HG03571 (cell line): ENCODE data around the gene CKAP5.
"Not testable (repeated sequence)": the region's sequence is repeated elsewhere in the genome, so short reads cannot be mapped to it uniquely, and the experiment has no call there.

Source experiments
- ATAC-seq: cut with Tn5 transposase; IDR thresholded peaks from one replicate; pipeline ENCODE4 v1.9.1; 2021; ENCODE audit not compliant: unreplicated experiment

Gene CKAP5

GRCh38 chr11:46727952-46728658 lies 118.0 kb downstream of the CKAP5 start:
- ATAC-seq = no peak

- no peak for ATAC-seq
Measured at GRCh38 chr11:46726206-46726862, 119.7 kb downstream of the CKAP5 start.

DNA sequence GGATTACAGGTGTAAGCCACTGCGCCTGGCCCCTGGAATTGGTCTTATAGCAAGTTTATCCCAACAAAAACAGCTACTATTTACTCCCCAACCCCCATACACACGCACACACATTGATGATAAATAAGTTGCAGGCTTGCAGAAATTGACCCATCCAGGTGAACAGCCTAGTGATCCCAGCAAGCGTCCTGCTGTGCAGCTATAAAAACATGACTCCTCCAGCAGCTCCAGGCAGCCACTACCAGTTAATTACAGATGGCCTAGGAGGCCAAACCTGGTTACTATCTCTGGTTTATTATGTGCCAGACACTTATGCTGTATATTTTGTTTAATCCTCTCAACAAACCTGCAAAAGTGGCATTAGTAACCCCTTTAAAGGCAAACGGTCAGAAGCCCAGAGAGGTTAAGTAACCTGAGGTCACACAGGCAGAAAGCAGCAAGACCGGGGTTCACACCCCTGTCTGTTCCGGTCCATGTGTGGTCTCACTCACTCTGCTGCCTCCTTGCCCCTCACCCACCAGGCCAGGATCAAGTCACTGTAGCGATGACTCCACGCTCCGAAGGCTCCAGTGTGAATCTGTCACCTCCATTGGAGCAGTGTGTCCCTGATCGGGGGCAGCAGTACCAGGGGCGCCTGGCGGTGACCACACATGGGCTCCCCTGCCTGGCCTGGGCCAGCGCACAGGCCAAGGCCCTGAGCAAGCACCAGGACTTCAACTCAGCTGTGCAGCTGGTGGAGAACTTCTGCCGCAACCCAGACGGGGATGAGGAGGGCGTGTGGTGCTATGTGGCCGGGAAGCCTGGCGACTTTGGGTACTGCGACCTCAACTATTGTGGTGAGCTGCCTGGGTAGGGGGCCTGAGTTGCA lies 120.5 kb downstream of the CKAP5 start:
- no peak for ATAC-seq

GRCh38 chr11:46724088-46724487 lies 122.0 kb downstream of the CKAP5 start:
- ATAC-seq = no peak

DNA sequence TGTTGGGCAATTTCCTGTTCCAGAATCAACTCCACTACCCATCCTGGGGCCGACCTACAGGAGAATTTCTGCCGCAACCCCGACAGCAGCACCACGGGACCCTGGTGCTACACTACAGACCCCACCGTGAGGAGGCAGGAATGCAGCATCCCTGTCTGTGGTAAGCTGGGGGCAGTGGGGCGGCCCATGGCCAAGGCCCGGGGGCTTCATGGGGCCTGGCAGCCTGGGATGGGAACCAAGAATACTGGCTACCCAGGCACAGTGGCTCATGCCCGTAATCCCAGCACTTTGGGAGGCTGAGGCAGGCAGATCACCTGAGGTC lies 122.8 kb downstream of the CKAP5 start:
- ATAC-seq = no peak

DNA sequence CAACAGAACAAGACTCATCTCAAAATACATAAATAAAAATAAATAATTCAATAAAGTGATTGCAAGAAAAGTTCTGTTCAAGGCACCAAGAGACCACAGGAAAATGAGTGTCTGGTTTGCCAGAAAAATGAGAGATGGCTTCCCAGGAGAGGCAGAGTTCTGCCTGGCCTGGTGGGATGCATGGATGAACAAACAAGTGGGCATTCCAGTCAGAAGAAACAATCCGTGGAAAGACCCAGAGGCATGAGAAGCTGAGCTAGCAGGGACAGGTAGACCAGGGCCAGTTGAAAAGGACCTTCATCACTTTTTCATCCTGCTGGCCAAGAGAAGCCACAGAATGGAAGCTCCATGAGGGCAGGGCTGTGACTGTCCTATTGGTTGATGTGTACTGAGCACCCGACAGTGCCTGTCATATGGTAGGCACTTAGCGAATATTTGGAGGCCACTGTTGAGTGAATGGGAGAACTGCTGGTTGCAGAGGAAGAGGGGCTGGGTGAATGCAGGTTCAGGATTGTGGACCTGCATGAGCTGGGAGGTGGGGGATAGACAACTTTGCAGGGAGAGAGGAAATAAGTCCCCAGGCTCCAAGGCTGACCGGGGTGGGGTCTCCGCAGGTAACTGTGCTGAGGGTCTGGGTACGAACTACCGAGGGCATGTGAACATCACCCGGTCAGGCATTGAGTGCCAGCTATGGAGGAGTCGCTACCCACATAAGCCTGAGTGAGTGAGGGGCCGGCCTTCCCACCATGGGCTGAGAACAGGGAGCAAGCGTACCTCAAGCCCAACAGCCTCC lies 123.3 kb downstream of the CKAP5 start:
- no peak for ATAC-seq

GRCh38 chr11:46721286-46721685 lies 124.8 kb downstream of the CKAP5 start:
- ATAC-seq = no peak

- no peak for ATAC-seq
Measured at GRCh38 chr11:46719543-46720218, 126.4 kb downstream of the CKAP5 start.

DNA sequence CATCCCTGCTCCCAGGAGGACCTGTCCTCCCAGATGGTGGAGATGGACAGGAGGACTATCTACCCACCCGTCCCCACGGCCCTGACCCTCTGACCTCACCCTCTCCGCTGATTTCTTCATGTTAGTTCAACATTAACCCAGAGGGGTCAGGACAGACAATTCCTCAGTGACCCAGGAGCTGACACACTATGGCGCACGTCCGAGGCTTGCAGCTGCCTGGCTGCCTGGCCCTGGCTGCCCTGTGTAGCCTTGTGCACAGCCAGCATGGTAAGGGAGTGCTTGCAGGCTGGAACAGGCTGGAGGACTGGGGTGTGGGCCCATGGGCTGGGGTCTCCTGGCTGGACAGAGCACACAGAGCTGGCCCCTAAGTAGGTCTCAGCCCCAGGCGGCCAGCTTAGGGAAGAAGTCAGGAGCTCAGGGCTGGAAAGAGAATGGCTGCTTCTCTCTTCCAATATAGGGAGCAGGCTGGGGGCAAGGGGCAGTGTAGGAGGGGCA lies 127.0 kb downstream of the CKAP5 start, which contains the start of gene F2:
Gene F2, plus strand, starts transcription at position 166 of the 495 bp plus-strand sequence. Its CDS starts 23 bp downstream, at position 189.
- no peak for ATAC-seq

GRCh38 chr11:46718155-46719019 lies 127.7 kb downstream of the CKAP5 start:
- ATAC-seq = no peak

DNA sequence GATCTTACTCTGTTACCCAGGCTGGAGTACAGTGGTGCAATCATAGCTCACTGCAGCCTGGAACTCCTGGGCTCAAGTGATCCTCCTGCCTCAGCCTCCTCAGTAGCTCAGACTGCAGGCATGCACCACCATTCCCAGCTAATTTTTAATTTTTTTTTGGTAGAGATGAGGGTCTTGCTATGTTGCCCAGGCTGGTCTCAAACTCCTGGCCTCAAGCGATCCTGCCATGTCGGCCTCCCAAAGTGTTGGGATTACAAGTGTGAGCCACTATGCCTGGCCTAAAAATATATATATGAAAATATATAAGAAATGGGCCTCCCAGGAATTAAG lies 128.3 kb downstream of the CKAP5 start:
- ATAC-seq = not testable (repeated sequence)

GRCh38 chr11:46712874-46713576 lies 133.1 kb downstream of the CKAP5 start:
- ATAC-seq = no peak

DNA sequence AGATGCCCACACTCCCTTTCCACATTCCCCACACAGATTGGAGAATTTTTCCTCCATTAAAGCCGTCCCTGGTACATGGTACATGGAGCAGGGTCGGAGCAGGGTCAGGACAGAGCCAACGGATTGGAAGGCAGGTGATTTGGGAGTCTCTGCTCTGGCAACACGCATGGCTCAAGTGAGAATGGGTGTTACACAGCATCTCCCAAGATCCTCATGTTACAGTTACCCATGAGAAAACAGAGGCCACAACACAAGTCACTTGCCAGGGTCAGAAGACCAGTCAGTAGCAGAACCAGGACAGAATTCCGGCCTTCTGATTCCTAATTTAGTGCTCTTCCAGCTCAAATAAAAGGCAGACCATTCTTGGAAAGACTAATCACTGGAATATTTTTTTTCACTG lies 134.8 kb downstream of the CKAP5 start:
- no peak for ATAC-seq

DNA sequence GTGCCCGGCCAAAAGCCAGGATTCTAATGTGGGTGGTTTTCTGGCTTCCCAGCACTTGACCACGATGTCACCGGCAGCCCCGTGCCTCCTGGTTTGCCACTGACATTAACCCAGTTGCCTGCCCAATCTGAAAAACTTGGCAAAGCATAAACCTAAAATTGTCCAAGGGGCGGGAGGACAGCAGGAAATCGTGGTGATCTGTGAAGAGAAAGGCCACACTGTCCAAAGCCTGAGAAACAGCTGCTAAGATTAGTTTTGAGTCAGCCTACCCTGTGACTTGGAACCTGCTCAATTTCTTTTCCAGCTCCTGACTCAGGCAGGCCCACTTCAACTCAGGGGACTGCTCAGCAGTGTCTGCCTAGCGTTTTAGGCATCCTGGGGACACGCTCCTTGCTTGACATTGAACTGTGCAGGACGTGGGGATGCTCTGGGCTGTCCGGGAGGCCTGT lies 135.2 kb downstream of the CKAP5 start:
- no peak for ATAC-seq

GRCh38 chr11:46709351-46709750 lies 136.7 kb downstream of the CKAP5 start:
- ATAC-seq = not testable (repeated sequence)

- no peak for ATAC-seq
Measured at GRCh38 chr11:46706886-46707285, 139.2 kb downstream of the CKAP5 start.

- ATAC-seq = no peak
Measured at GRCh38 chr11:46705070-46705688, 140.9 kb downstream of the CKAP5 start.

DNA sequence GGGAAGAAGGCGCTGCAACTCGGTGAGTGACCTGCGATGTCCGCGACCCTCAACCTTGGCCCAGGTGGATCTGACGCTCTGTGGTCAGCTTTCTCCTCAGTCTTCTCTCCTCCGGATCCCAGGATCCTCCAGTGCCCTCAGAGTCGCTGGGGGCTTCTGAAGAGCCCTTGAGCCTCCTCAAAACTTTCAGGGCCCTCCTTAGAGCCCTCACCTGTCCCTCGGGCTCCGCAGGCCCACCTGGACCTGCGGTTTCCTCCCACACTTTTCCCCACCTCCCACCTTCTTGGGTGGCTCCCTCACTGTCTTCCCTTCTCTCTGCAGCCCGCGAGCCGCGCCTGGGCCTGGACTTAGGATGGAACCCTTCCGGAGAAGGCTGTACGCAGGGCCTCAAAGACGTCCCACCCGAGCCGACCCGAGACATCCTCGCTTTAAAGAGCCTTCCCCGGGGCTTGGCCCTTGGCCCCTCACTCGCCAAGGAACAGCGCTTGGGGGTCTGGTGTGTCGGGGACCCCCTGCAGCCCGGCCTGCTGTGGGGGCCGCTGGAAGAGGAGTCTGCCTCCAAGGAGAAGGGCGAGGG lies 144.9 kb downstream of the CKAP5 start:
- ATAC-seq = no peak
